Astrocyte (in vitro differentiated cells and primary cell): ENCODE measurements around the gene SFMBT2.

ENCODE experiments used
- CTCF ChIP-seq: IDR thresholded peaks from 2 replicates; pipeline ENCODE4 v1.5.1; 2011; ENCODE audit warnings: low read depth, mild to moderate bottlenecking, inconsistent platforms, low read length, moderate library complexity; ENCODE audit not compliant: insufficient read depth
- EZH2 ChIP-seq: IDR thresholded peaks from 2 replicates; pipeline ENCODE4 v1.6.1; 2012; ENCODE audit warnings: mild to moderate bottlenecking, low read length, inconsistent platforms; ENCODE audit not compliant: insufficient read depth

- TF ChIP-seq CTCF (no peak), EZH2 (no peak)
Measured at GRCh38 chr10:7277432-7277831, 133.4 kb downstream of the SFMBT2 start.
